NCI-H1694 (cell line): ENCODE measurements around the gene NCAPD2.

ENCODE experiments used
- DNase-seq: peaks from one replicate; lab custom pipeline; 2025; lab: John Stamatoyannopoulos, UW

The NCAPD2 gene

DNA sequence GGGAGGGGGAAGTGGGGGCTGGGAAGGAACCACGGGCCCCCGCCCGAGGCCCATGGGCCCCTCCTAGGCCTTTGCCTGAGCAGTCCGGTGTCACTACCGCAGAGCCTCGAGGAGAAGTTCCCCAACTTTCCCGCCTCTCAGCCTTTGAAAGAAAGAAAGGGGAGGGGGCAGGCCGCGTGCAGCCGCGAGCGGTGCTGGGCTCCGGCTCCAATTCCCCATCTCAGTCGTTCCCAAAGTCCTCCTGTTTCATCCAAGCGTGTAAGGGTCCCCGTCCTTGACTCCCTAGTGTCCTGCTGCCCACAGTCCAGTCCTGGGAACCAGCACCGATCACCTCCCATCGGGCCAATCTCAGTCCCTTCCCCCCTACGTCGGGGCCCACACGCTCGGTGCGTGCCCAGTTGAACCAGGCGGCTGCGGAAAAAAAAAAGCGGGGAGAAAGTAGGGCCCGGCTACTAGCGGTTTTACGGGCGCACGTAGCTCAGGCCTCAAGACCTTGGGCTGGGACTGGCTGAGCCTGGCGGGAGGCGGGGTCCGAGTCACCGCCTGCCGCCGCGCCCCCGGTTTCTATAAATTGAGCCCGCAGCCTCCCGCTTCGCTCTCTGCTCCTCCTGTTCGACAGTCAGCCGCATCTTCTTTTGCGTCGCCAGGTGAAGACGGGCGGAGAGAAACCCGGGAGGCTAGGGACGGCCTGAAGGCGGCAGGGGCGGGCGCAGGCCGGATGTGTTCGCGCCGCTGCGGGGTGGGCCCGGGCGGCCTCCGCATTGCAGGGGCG is 40.2 kb downstream of the NCAPD2 start, which contains the start of gene GAPDH:
GAPDH (plus strand) TSS at position 595 of the 772 bp plus-strand sequence. CDS start 316 bp downstream, outside the sequence.
- DNase-seq = peak; percentile 98

DNA sequence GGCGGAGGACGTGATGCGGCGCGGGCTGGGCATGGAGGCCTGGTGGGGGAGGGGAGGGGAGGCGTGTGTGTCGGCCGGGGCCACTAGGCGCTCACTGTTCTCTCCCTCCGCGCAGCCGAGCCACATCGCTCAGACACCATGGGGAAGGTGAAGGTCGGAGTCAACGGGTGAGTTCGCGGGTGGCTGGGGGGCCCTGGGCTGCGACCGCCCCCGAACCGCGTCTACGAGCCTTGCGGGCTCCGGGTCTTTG is 40.7 kb downstream of the NCAPD2 start:
- peak; percentile 67 for DNase-seq

DNA sequence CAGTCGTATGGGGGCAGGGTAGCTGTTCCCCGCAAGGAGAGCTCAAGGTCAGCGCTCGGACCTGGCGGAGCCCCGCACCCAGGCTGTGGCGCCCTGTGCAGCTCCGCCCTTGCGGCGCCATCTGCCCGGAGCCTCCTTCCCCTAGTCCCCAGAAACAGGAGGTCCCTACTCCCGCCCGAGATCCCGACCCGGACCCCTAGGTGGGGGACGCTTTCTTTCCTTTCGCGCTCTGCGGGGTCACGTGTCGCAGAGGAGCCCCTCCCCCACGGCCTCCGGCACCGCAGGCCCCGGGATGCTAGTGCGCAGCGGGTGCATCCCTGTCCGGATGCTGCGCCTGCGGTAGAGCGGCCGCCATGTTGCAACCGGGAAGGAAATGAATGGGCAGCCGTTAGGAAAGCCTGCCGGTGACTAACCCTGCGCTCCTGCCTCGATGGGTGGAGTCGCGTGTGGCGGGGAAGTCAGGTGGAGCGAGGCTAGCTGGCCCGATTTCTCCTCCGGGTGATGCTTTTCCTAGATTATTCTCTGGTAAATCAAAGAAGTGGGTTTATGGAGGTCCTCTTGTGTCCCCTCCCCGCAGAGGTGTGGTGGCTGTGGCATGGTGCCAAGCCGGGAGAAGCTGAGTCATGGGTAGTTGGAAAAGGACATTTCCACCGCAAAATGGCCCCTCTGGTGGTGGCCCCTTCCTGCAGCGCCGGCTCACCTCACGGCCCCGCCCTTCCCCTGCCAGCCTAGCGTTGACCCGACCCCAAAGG is 41.2 kb downstream of the NCAPD2 start:
- peak; percentile 60 for DNase-seq

DNA sequence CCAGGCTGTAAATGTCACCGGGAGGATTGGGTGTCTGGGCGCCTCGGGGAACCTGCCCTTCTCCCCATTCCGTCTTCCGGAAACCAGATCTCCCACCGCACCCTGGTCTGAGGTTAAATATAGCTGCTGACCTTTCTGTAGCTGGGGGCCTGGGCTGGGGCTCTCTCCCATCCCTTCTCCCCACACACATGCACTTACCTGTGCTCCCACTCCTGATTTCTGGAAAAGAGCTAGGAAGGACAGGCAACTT is 41.7 kb downstream of the NCAPD2 start:
- no peak for DNase-seq

- DNase-seq = no peak
Measured at GRCh38 chr12:6535960-6536847, 42.3 kb downstream of the NCAPD2 start.

GRCh38 chr12:6536894-6537579 is 43.1 kb downstream of the NCAPD2 start:
- no peak for DNase-seq

- DNase-seq = peak; percentile 76
Measured at GRCh38 chr12:6537580-6538419, 43.9 kb downstream of the NCAPD2 start.

DNA sequence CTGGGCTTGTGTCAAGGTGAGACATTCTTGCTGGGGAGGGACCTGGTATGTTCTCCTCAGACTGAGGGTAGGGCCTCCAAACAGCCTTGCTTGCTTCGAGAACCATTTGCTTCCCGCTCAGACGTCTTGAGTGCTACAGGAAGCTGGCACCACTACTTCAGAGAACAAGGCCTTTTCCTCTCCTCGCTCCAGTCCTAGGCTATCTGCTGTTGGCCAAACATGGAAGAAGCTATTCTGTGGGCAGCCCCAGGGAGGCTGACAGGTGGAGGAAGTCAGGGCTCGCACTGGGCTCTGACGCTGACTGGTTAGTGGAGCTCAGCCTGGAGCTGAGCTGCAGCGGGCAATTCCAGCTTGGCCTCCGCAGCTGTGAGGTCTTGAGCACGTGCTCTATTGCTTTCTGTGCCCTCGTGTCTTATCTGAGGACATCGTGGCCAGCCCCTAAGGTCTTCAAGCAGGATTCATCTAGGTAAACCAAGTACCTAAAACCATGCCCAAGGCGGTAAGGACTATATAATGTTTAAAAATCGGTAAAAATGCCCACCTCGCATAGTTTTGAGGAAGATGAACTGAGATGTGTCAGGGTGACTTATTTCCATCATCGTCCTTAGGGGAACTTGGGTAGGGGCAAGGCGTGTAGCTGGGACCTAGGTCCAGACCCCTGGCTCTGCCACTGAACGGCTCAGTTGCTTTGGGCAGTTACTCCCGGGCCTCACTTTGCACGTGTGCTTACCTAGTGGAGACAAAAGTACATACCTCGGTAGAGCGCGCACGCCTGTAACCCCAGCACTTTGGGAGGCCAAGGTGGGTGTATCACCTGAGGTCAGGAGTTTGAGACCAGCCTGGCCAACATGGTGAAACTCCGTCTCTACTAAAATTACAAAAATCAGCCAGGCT is 44.8 kb downstream of the NCAPD2 start:
- no peak for DNase-seq

DNA sequence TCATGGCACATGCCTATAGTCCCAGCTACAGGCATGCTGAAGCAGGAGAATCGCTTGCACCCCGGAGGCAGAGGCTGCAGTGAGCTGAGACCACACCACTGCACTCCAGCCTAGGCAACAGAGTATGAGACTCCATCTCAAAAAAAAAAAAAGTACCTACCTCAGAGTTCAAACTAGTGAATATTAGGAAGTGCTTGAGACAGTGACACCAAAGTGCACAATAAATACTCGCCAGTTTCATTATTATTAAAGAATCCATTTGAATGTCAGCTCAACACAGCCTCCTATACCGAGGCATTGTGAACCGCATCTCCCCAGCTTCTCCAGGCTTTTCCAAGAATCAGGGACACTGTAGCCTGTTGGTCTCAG is 45.4 kb downstream of the NCAPD2 start:
- no peak for DNase-seq

DNA sequence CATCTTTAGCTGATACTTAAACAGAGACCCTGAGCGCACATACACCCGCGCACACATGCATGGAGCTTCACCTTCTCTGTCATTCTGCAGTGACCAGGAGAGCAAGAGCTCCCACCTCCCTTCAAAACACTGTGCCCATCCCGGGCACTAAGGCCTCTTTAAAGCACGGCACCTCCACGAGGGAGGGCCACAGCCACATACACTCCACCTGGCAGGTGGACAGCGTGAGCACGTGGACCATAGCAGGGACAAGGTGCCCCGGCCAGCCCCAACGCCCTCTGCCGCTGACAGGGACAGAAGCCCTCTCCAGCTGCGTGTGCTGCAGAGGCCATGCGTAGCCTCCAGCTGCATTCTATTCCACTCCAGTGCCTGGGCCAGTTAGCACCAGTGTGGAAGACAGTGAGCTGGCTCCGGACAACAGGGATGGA is 45.8 kb downstream of the NCAPD2 start:
- no peak for DNase-seq

DNA sequence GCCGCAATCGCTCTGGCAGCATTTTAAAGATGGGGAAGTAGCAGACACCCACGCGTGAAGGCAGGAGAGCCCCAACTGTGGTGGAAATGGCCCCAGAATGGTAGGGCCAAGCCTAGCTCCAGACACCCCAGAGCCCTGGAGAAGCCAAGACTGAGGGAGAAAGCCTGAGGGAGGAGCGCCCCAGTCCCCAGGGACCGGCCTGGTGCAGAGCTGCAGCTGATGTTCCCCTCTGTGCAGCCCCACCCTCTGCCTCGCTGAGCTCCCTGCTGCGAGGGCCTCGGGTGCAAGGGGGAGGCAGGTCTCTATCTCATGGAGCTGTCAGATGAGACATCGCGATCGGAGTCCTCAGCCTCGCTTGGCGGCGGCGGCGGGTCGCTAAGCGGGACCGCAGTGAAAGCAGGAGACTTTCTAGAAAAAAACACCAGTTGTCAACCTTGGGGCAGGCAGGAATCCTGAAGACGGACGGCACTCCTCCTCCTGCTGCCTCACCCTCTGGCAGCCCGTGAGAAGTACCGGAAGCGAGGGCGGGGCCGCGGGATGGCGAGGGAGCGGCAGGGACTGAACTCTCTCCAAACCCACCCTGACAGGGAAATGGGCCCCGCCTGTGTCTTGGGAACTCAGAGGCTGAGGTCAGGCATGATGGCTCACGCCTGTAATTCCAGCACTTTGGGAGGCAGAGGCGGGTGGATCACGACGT is 46.4 kb downstream of the NCAPD2 start:
- DNase-seq = no peak

GRCh38 chr12:6541371-6542165 is 47.7 kb downstream of the NCAPD2 start:
- no peak for DNase-seq

GRCh38 chr12:6542209-6543009 is 48.5 kb downstream of the NCAPD2 start:
- DNase-seq = no peak

GRCh38 chr12:6546016-6546415 is 52.1 kb downstream of the NCAPD2 start:
- DNase-seq = no peak

- DNase-seq = no peak
Measured at GRCh38 chr12:6547566-6547965, 53.7 kb downstream of the NCAPD2 start.

- no peak for DNase-seq
Measured at GRCh38 chr12:6547987-6548386, 54.1 kb downstream of the NCAPD2 start.

DNA sequence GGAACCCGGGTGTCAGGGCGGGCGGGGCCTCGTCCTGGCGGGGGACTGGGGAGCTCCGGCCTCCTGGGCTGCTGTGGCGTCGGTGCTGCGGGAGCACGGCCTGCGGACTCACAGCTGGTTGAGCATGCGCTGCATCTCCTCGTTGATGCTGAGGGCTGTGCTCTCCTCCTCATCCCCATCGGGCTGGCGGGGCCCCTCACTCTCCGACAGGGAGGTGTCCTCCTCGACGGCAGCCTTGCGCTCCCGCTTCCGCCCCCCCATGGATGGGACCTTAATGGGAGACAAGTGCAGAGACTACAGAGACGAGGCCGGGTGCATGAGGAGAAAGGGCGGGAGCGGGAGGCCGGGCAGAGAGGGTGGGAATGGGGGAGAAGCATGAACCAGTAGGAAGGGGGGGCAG is 54.7 kb downstream of the NCAPD2 start:
- DNase-seq = no peak
